A172 (cell line): ENCODE measurements around the gene EIF3J. TPM values are rescaled to one million over a fixed set of nuclear protein-coding genes. Genes with fewer than 3 reads are reported as not detected.
"Not testable (repeated sequence)": the region's sequence is repeated elsewhere in the genome, so short reads cannot be mapped to it uniquely, and the experiment has no call there.

Source experiments
- DNase-seq: peaks from one replicate; pipeline ENCODE4 v3.0.0-alpha.2; 2015; ENCODE audit warnings: low spot score
- total RNA-seq: library from RNA; depleted of rRNA; stranded (reverse); fragments of >200 nt; shearing (Covaris generic); gene quantifications from 2 replicates; pipeline ENCODE4 v1.2.3, GENCODE V29; 2014

EIF3J gene
- total RNA-seq, 1 experiment from 2014 or later = 54.1 TPM

DNA sequence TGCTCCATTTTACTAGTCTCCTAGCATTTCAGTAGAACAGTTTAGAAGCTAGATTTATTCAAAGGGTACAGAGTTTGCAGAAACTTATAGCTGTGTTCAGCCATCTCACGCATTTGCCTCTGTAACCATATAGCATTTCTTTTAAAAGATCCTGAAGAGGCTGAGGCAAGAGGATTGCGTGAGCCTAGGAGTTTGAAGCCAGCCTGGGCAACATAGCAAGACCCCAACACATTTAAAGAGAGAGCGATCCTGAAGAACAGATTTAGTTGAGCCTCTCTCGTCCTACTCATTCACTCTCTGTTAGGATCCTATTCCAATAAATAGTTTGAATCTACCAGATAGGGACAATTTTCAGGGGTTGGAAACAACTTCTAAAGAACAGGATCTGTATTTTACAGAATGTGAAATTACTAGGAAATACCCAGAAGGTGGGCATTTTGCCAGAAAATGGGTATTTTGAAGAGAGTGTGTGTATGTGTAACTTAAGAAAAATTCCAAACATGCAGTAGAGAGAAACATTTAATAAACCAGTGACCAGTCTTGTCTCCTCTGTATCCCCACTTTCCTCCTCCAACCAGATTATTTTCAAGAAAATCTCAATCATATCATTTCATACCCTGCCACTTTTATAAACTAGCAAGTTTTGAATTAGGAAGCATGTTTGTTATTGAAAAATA, 4.5 kb downstream of the EIF3J start:
- DNase-seq = peak; percentile 63

GRCh38 chr15:44542596-44542995, 5.6 kb downstream of the EIF3J start:
- no peak for DNase-seq

GRCh38 chr15:44544745-44545144, 7.8 kb downstream of the EIF3J start:
- not testable (repeated sequence) for DNase-seq

GRCh38 chr15:44545913-44546802, 9.2 kb downstream of the EIF3J start:
- peak; percentile 23 for DNase-seq

GRCh38 chr15:44549152-44549551, 12.2 kb downstream of the EIF3J start:
- not testable (repeated sequence) for DNase-seq

DNA sequence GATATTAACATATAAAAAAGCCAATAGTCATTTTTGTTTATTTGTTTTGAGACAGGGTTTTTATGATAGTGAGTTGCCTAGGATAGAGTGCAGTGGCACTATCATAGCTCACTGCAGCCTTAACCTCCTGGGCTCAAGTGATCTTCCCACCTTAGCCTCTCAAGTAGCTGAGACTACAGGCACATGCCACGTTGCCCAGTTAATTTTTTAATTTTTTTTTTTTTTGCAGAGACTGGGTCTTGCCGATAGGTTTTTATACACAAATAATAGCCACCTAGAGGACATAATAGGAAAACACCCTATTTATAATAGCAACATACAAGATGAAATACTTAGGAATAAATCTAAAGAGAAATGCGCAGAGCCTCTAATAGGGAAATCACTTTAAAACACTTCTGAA, 13.3 kb downstream of the EIF3J start:
- peak; percentile 21 for DNase-seq

GRCh38 chr15:44550734-44551133, 13.8 kb downstream of the EIF3J start:
- DNase-seq = no peak

DNA sequence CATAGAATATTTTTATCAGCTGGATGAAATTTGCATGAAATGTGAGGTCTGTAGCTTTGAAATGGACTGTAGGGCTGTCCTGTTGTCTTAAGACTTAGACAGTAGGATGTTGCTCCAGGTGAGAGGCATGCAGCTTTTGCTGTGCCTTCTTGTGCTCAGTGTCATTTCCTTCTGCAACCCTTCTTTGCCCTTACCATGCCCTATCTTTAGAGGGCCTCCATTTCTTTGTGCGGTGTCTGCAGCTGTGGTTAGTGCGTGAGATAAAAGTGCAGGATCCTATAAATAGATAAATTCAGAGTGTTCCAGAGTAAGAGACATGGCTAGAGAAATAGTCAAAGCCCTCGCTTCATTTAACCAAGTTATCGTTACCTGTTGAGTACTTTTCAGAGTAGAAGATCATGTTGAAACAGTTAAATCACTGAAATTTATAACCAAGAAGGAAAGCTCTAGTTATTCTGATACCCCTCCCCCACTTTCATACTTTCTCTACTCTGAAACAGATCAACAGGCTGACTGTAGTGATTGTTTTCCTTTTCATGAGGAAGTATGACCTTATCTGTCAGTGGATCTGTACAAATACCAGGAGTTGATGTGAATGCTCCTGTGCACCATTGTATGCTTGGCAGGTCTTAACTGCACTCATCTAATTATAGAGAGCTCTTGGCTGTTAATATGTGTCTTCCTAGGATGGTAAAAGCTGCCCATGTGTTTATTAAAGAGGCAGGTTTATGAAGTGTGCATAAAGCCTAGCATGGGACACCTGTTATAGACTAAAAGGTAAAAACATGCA, 18.2 kb downstream of the EIF3J start:
- no peak for DNase-seq

DNA sequence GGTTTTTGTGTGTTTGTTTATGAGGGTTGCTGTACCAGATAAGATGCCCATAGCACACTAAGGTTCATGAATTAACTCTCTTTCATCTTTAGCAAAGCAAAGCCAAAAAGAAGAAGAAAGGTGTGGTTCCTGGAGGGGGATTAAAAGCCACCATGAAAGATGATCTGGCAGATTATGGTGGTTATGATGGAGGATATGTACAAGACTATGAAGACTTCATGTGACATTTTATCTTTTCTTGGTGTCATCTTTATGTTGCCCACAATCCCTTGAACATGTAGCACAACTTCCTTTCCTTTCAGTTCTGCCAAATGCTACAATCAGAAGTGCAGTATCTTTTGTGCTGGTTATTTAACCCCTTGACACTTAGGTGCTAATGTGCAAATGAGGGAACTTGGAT, 24.0 kb downstream of the EIF3J start:
- DNase-seq = not testable (repeated sequence)

- no peak for DNase-seq
Observed at GRCh38 chr15:44565387-44566154, 28.6 kb downstream of the EIF3J start.

- DNase-seq = no peak
Observed at GRCh38 chr15:44566155-44566540, 29.2 kb downstream of the EIF3J start.

GRCh38 chr15:44568338-44568737, 31.4 kb downstream of the EIF3J start:
- DNase-seq = no peak

DNA sequence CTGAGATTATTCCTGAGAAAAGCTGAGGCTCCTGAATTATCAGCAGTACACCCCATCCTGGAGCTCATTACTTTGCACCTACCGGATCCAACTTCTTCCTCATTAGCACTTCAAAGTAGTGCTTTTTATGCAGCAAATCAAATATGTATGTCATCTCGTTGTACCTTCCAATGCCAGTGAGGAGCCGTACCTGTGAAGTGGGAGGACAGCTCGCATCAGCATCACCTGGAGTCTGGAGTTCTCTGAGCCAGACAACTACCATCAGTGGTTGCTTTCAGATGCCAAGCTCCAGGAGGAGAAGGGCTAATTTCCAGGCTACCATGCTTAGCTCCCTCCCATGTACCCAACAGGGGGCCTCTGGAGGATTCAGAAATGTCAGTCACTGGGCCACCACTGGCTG, 32.4 kb downstream of the EIF3J start:
- no peak for DNase-seq

GRCh38 chr15:44570361-44570760, 33.4 kb downstream of the EIF3J start:
- no peak for DNase-seq

DNA sequence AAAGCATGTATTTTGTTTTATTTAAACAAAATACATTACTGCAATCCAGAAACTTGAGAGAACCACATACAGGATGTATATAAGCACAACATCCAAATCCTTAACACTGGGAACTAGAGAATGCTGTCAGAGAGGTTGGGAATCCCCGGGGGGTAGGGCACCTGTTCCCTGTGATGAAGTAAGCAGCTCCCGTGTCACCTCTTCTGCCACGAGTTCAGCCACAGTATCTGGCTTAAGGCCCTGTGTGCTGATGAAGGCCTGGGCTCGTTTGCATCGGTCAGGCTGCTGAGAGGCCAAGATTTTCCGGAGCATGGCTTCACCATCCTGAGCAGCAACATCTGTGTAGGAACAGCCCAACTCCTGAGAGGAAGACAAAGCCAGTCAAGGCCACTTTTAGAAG, 36.4 kb downstream of the EIF3J start:
- DNase-seq = no peak

GRCh38 chr15:44574734-44575133, 37.8 kb downstream of the EIF3J start:
- DNase-seq = no peak

DNA sequence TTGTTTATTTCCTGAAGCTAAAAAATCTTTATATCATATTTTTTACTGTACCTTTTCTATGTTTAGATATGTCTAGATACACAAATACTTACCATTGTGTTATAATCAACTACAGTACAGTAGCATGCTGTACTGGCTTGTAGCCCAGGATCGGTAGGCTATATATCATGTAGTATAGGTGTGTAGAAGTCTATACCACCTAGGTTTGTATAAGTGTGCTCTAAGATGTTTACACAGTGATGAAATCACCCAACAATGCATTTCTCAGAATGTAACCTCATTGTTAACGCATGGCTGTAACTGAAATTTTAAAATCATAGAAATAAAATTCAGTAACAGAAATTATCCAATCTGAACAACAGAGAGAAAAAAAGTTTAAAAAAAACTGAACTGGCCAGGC, 43.2 kb downstream of the EIF3J start:
- no peak for DNase-seq

DNA sequence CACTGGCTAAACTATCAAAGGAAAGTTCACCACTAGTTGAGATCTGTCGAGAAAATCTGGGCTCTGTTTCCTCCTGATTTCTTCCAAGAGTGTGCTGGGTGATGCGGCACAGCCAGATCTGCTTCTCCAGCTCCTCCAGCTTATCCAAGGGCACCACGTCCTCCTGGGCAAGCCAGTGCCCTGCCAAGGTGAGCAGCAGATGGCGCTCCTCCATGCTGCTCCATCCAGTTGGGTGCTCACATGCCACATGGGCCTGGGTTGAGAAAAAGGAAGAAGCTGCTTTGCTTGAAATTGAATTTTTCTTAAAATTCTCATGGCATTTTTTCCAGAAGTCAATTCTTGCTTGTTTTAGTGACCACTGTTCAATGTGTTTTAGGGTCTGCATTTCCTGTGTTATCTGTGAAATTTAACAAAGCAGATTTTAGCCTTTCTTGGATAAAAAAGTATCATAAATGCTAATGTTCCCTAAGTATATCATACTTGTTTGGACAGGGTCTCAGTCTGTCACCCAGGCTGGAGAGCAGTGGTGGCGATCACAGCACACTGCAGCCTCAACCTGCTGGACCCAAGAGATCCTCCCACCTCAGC, 47.3 kb downstream of the EIF3J start:
- DNase-seq = peak; percentile 38

DNA sequence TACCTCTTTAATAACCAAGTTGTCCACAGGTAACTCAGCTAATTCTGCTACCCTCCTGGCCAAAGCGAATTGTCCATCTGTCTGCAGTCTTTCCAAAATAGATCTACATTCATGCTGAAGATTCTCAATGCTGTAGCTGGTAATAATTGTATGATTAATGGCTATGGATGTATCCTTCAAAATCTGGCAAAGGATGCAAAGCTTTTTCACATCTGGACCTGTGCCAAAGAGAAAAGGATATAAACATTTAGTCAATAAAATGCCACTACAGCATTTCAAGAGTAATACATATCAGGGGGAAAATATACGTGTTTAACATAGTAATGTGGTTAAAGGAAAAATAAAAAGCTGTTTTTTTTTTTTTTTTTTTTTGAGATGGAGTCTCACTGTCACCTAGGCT, 48.7 kb downstream of the EIF3J start:
- DNase-seq = no peak

DNA sequence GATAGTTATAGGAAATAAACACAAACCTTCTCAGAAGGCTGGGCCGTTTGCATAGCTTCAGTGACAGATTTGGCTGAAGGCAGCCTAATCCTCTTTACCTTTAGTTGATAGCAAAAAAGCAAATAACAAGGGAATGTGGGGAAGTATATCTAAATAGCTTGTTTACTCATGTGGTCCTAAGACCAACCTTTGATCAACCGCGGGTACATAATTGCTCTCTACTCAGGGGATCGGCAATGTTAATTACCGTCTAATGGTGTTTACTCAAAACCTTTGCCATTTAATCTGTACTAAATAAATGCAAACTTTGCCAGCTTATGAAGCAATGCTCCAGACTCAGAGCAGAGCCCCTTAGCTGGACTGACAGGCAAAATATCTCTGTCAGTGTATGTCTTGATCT, 51.6 kb downstream of the EIF3J start:
- no peak for DNase-seq

DNA sequence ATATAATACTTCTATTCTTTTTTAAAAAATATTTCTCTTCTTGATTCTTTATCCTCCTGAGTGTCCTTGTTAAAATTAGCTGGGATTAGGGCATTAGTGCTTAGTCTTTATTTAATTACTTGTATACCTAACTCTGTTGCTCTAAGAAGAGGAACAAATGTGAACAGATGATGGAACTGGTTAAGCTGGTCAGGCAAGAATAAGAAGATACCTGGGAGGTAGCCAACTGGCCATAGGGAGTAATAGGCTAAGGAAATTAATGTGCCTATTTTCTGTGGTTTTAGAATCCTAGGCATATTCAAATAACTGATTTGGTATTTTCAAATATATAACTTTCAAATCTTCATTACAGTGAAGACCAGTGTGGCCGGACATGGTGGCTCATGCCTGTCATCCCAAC, 54.4 kb downstream of the EIF3J start:
- DNase-seq = no peak
